SU-DHL-6 (cell line): ENCODE results near the gene MAP7.

ENCODE experiments used
- EZH2phosphoT487 ChIP-seq: fragments of 200-600 bp; sonication (generic), shearing (Covaris generic); conservative IDR thresholded peaks from 2 replicates; pipeline ENCODE4 v1.6.1; 2018; ENCODE audit warnings: mild to moderate bottlenecking, antibody characterized with exemption, low read length, moderate library complexity, mixed read lengths
- TF ChIP-seq, protein P1 (sequence below): fragments of 200-600 bp; sonication (generic); IDR thresholded peaks from one replicate; pipeline ENCODE4 v1.5.1; 2017; ENCODE audit warnings: antibody characterized with exemption, mild to moderate bottlenecking, low read length, moderate library complexity; ENCODE audit not compliant: insufficient read depth, poor library complexity, severe bottlenecking

- no peak for TF ChIP-seq EZH2phosphoT487
- TF ChIP-seq, protein P1, sequence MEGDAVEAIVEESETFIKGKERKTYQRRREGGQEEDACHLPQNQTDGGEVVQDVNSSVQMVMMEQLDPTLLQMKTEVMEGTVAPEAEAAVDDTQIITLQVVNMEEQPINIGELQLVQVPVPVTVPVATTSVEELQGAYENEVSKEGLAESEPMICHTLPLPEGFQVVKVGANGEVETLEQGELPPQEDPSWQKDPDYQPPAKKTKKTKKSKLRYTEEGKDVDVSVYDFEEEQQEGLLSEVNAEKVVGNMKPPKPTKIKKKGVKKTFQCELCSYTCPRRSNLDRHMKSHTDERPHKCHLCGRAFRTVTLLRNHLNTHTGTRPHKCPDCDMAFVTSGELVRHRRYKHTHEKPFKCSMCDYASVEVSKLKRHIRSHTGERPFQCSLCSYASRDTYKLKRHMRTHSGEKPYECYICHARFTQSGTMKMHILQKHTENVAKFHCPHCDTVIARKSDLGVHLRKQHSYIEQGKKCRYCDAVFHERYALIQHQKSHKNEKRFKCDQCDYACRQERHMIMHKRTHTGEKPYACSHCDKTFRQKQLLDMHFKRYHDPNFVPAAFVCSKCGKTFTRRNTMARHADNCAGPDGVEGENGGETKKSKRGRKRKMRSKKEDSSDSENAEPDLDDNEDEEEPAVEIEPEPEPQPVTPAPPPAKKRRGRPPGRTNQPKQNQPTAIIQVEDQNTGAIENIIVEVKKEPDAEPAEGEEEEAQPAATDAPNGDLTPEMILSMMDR = no peak
Observed at GRCh38 chr6:136337606-136338005, 212.6 kb downstream of the MAP7 start.
